WTC11 (cell line): ENCODE results near the gene PASD1.

Experiments used
- CBFB ChIP-seq: sonication (generic); formaldehyde crosslinking; IDR thresholded peaks from 2 replicates; pipeline ENCODE4 v1.8.1; 2022; ENCODE audit warnings: mild to moderate bottlenecking, low read depth, missing genetic modification reagents
- TEAD4 ChIP-seq: sonication (generic); formaldehyde crosslinking; IDR thresholded peaks from 2 replicates; pipeline ENCODE4 v1.8.0; 2022; ENCODE audit warnings: mild to moderate bottlenecking, missing genetic modification reagents
- ZNF232 ChIP-seq: sonication (generic); formaldehyde crosslinking; IDR thresholded peaks from 2 replicates; pipeline ENCODE4 v1.8.0; 2022; ENCODE audit warnings: mild to moderate bottlenecking, missing genetic modification reagents
- ZNF263 ChIP-seq: sonication (generic); formaldehyde crosslinking; IDR thresholded peaks from 2 replicates; pipeline ENCODE4 v1.8.1; 2022; ENCODE audit warnings: low read depth, mild to moderate bottlenecking, moderate library complexity, missing genetic modification reagents
- ZNF532 ChIP-seq: fragments of 250-450 bp; sonication (Bioruptor Pico); IDR thresholded peaks from 2 replicates; pipeline ENCODE4 v1.9.0; 2021; ENCODE audit warnings: mild to moderate bottlenecking, borderline replicate concordance
- TF ChIP-seq, protein P1 (sequence below): sonication (generic); formaldehyde crosslinking; IDR thresholded peaks from 2 replicates; pipeline ENCODE4 v1.8.0; 2022; ENCODE audit warnings: mild to moderate bottlenecking, missing genetic modification reagents
- TF ChIP-seq, protein P2 (sequence below): fragments of 200-600 bp; IDR thresholded peaks from 2 replicates; pipeline ENCODE4 v1.8.0; 2022; ENCODE audit warnings: antibody characterized with exemption

- no peak for TF ChIP-seq ZNF532 (CRISPR knock-in tag)
- no peak for TF ChIP-seq ZNF232 (CRISPR knock-in tag)
- no peak for TF ChIP-seq CBFB (CRISPR knock-in tag)
- TF ChIP-seq ZNF263 = no peak
- TF ChIP-seq TEAD4 (CRISPR knock-in tag) = no peak
- TF ChIP-seq, protein P1, sequence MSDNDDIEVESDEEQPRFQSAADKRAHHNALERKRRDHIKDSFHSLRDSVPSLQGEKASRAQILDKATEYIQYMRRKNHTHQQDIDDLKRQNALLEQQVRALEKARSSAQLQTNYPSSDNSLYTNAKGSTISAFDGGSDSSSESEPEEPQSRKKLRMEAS (CRISPR knock-in tag) = no peak
- TF ChIP-seq, protein P2, sequence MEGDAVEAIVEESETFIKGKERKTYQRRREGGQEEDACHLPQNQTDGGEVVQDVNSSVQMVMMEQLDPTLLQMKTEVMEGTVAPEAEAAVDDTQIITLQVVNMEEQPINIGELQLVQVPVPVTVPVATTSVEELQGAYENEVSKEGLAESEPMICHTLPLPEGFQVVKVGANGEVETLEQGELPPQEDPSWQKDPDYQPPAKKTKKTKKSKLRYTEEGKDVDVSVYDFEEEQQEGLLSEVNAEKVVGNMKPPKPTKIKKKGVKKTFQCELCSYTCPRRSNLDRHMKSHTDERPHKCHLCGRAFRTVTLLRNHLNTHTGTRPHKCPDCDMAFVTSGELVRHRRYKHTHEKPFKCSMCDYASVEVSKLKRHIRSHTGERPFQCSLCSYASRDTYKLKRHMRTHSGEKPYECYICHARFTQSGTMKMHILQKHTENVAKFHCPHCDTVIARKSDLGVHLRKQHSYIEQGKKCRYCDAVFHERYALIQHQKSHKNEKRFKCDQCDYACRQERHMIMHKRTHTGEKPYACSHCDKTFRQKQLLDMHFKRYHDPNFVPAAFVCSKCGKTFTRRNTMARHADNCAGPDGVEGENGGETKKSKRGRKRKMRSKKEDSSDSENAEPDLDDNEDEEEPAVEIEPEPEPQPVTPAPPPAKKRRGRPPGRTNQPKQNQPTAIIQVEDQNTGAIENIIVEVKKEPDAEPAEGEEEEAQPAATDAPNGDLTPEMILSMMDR = no peak
These were observed 137.1 kb downstream of the PASD1 start for GRCh38 chrX:151700581-151700980.
